Activated naive CD4-positive, alpha-beta T cell treated with anti-CD3 and anti-CD28 coated beads, Interleukin-2, amount 50 U/mL, for 24 hours (primary cell): ENCODE results near the gene COX6B2.

Source experiments
- H3K27ac Mint-ChIP-seq: one replicate; pipeline ENCODE4 v1.8.0; 2021; ENCODE audit warnings: mild to moderate bottlenecking, mixed read lengths
- H3K27me3 Mint-ChIP-seq: one replicate; pipeline ENCODE4 v1.8.0; 2021; ENCODE audit warnings: mixed read lengths
- H3K36me3 Mint-ChIP-seq: one replicate; pipeline ENCODE4 v1.8.0; 2021; ENCODE audit warnings: mixed read lengths
- H3K4me1 Mint-ChIP-seq: one replicate; pipeline ENCODE4 v1.8.0; 2021; ENCODE audit warnings: mixed read lengths
- H3K4me3 Mint-ChIP-seq: one replicate; pipeline ENCODE4 v1.8.0; 2021; ENCODE audit warnings: mild to moderate bottlenecking, mixed read lengths
- H3K9me3 Mint-ChIP-seq: one replicate; pipeline ENCODE4 v1.8.0; 2021; ENCODE audit warnings: mixed read lengths

Gene COX6B2

DNA sequence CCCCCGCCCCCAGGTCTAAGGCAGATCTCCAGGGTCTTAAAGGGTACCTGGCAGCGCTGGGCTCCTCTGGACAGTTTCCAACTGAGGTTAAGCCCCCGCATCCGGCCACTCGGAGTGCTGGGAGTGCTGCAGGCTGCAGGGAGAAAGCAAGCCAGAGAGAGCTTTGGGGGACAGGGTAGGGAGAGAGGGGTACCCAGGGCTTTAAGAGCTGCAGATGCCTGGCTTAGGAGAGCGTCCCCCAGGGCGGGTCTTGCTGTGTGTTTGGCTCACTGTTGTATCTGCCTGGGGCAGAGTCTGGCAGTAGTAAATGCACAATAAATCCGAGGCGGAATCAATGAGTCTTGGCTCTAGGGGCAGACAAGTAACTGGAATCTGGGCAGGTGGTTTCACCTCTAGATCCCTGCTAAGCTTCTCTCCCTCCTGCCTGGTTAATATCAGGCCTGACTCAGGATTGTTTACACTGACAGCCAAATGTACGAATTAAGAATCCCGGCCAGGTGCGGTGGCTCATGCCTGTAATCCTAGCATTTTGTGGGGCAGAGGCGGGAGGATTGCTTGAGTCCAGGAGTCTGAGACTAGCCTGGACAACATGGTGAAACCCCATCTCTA is 798 bp upstream of the COX6B2 start:
- Mint-ChIP-seq H3K9me3 (no peaks in the 10 kb centered on the region), H3K4me1 (peaks cover 17% of the 10 kb centered on the region), H3K27me3 (peaks cover 25% of the 10 kb centered on the region), H3K36me3 (no peaks in the 10 kb centered on the region), H3K27ac (no peak overlapping the region), H3K4me3 (no peak overlapping the region)

- Mint-ChIP-seq H3K9me3 (no peaks in the 10 kb centered on the region), H3K36me3 (no peaks in the 10 kb centered on the region), H3K27ac (no peak overlapping the region), H3K27me3 (peaks cover 25% of the 10 kb centered on the region), H3K4me1 (peaks cover 17% of the 10 kb centered on the region), H3K4me3 (peak overlapping the region; percentile 82)
Observed at GRCh38 chr19:55353803-55354697, 469 bp downstream of the COX6B2 start.

DNA sequence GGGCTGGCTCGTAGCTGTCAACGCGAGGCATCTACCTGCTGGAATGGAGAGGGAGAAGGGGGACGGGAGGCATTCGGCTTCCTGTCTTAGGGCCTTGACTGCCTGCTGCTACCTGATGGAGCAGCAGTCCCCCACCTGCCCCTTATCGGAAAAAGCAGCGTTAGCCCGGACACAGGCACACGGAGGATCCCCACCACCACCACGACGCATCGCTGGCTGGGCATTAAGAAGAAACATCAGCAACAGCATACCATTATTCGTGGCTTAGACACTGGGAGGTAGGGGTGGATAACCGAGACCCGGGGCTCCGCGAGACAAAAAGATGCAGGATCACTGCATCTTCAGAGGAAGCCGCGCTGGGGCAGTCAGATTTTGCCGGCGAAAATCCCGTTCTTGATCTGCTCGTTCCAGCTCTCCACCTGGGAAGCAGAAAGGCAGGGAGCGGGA is 1.1 kb downstream of the COX6B2 start:
- Mint-ChIP-seq H3K27ac (no peak overlapping the region), H3K4me3 (peak overlapping the region; percentile 82), H3K27me3 (peaks cover 25% of the 10 kb centered on the region)

GRCh38 chr19:55352549-55353145 is 1.9 kb downstream of the COX6B2 start:
- Mint-ChIP-seq H3K4me1 (peaks cover 17% of the 10 kb centered on the region), H3K27ac (no peak overlapping the region), H3K4me3 (peak overlapping the region; percentile 82), H3K27me3 (peaks cover 25% of the 10 kb centered on the region), H3K9me3 (no peaks in the 10 kb centered on the region), H3K36me3 (no peaks in the 10 kb centered on the region)

More for the DNA sequence above, 1.1 kb downstream of the COX6B2 start:
- no peaks in the 10 kb centered on the region for H3K9me3 Mint-ChIP-seq
- H3K36me3 Mint-ChIP-seq: no peaks in the 10 kb centered on the region
- H3K4me1 Mint-ChIP-seq: peaks cover 17% of the 10 kb centered on the region

DNA sequence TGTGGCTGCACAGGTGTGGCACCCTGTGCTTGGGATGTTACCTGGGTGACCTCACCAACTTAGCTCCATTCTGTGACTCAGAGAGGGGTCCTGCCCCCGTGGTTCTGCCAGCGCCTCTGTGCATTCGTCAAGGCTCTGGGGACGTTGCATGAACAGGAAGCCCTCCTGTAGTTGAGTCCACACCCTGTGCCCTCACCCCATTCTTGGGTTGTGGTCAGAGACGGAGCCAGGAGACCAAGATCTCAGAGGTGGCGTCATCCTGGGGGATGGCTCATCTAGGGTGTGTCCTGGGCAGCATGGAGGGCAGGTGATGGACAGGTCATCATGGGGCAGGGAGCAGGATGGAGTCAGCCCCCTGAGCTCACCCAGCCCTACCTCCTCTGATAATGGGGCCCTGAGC is 2.5 kb downstream of the COX6B2 start:
- Mint-ChIP-seq H3K36me3 (no peaks in the 10 kb centered on the region), H3K27ac (no peak overlapping the region), H3K27me3 (peaks cover 25% of the 10 kb centered on the region)

DNA sequence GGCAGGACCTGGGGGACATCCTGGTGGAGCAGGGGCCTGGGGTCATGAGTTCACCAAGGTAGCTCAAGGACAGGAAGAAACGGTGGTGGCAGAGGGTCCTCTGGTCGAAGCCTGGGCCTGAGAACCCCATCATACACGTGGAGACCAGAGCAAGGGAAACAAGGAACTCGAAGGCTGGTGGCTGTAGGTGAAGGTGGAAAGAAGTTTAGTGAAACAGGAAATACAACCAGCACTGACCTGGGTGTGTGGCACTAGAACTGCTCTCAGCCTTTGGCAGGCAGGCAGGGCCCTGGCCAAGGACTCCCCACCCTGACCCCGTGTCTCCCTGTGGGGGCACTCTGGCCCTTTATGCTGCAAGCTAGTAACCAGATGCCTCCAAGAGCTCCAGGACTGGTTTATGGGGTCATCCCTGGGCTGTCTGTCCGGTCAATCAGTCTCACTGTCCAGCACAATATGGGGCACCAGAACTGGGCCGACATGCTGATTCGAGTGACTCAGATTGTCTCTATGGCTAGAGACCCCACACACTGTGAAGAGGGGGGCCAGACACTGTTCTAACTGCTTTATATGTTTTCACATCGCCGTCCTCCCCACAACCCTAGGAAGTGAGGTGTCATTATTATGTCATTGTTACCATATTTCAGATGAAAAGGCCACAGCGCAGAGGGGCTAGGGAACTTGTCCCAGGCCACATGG is 3.8 kb downstream of the COX6B2 start:
- Mint-ChIP-seq H3K36me3 (no peaks in the 10 kb centered on the region), H3K9me3 (no peaks in the 10 kb centered on the region), H3K27me3 (peaks cover 25% of the 10 kb centered on the region), H3K4me3 (no peak overlapping the region), H3K27ac (no peak overlapping the region), H3K4me1 (peaks cover 17% of the 10 kb centered on the region)

More for the DNA sequence above, 2.5 kb downstream of the COX6B2 start:
- Mint-ChIP-seq H3K9me3 (no peaks in the 10 kb centered on the region), H3K4me3 (no peak overlapping the region), H3K4me1 (peaks cover 17% of the 10 kb centered on the region)

DNA sequence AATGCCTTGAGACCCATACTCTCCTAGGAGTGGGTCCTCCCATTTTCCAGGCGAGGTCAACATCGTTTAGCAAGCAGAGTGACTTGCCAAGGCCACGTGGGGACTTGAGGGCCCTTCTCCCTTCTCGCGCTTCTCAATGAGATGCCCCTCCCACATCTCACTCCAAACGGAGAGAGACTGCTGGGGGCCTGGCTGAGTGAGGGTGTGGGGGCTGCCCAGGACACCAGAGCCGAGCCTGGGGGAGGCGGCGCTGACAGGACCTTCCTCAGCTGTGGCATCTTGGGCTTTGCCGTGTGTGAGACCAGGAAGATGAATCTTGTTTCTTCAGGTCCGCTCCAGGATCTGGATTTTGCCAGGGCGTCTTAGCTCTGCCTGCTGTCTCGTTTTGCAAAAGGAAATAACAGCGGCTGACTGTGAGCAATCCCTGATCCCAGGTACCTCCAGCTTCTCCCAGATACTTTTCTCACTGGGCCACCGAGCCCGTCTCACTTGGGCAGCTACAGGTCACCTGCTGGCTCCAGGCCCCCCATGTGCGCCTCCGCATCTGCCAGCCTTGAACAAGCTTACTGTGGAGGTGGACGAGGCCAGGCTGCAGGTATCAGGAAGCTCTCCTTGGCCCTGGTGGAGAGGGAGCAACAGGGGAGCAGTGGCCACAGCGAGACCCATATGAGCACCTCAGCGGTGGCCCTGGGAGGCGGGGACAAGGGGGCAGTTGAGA is 6.0 kb downstream of the COX6B2 start:
- Mint-ChIP-seq H3K4me1 (peaks cover 11% of the 10 kb centered on the region), H3K36me3 (no peaks in the 10 kb centered on the region), H3K27ac (no peak overlapping the region), H3K9me3 (no peaks in the 10 kb centered on the region), H3K27me3 (peaks cover 19% of the 10 kb centered on the region), H3K4me3 (no peak overlapping the region)

- Mint-ChIP-seq H3K4me1 (peaks cover 2% of the 10 kb centered on the region), H3K4me3 (no peak overlapping the region), H3K27ac (no peak overlapping the region), H3K9me3 (no peaks in the 10 kb centered on the region), H3K36me3 (no peaks in the 10 kb centered on the region), H3K27me3 (peaks cover 13% of the 10 kb centered on the region)
Observed at GRCh38 chr19:55347442-55348009, 7.0 kb downstream of the COX6B2 start.

DNA sequence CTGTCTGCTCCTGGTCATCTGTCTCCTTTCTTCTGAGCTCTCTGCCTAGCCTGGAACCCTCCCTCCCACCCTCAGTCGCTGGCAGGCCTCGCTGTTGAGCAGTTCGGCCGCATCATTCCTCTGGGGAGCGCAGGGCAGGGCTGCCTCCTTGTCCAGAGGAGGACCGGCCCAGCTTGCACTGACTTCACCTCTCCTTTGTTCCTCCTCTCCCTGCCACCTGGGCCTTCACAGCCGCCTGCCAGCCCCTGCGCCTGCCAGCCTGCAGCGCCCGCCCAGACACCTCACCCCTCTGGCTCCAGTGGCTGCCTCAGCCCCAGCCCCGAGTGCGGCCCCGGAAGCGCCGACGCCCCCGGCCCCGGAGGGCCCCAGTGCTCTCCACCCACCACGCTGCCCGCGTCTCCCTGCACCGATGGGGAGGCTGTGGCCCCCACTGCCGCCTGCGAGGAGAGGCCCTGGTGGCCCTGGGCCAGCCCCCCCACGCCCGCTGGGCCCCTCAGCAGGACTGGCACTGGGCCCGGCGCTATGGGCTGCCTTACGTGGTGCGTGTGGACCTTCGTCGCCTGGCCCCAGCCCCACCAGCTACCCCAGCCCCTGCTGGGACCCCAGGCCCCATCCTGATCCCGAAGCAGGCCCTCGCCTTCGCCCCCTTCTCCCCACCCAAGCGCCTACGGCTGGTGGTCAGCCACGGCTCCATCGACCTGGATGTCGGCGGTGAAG is 7.6 kb downstream of the COX6B2 start:
- Mint-ChIP-seq H3K4me1 (no peaks in the 10 kb centered on the region), H3K27me3 (peaks cover 10% of the 10 kb centered on the region), H3K9me3 (no peaks in the 10 kb centered on the region), H3K27ac (no peak overlapping the region), H3K4me3 (no peak overlapping the region), H3K36me3 (no peaks in the 10 kb centered on the region)

- no peaks in the 10 kb centered on the region for H3K36me3 Mint-ChIP-seq
- H3K4me3 Mint-ChIP-seq: no peak overlapping the region
- H3K27ac Mint-ChIP-seq: no peak overlapping the region
- H3K9me3 Mint-ChIP-seq: no peaks in the 10 kb centered on the region
- peaks cover 6% of the 10 kb centered on the region for H3K4me1 Mint-ChIP-seq
- peaks cover 2% of the 10 kb centered on the region for H3K27me3 Mint-ChIP-seq
Observed at GRCh38 chr19:55345818-55346724, 8.4 kb downstream of the COX6B2 start.

DNA sequence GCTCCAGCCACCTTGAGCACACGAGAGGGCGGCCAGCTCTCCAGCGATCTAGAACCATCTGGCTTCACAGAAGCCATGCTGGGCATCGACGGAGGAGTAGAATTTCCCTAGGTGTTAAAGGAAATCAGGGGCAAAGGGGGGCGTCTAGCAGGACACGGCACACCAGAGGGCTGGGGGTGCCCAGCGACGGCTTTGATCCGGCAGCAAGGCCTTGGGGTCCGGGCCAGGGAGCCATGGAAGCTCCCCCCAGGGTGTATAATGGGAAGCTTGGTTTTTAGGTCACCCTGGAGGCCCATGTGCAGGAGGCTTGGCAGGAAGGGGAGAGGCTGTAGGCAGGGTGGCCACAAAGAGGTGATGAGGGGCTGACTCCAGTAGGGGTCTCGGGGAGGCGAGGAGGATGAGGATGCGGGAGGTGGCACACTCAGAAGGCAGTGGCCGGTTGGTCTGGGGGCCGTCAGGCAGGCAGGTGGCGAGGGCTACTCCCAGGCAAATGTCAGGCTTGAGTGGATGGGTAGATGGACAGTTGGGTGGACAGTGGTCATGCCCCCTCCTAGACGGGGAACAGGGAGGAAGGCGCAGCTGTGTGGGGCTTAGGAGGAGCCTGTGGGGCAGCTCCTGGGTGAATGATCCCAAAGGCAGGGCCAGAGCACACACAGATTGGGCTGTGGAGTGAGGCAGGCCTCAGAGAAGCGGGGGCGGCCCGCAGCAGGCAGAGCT is 9.3 kb downstream of the COX6B2 start:
- no peak overlapping the region for H3K4me3 Mint-ChIP-seq
- no peaks in the 10 kb centered on the region for H3K9me3 Mint-ChIP-seq
- H3K4me1 Mint-ChIP-seq: peaks cover 11% of the 10 kb centered on the region
- no peaks in the 10 kb centered on the region for H3K36me3 Mint-ChIP-seq
- H3K27me3 Mint-ChIP-seq: no peaks in the 10 kb centered on the region
- no peak overlapping the region for H3K27ac Mint-ChIP-seq

GRCh38 chr19:55344444-55344843 is 10.1 kb downstream of the COX6B2 start:
- no peaks in the 10 kb centered on the region for H3K9me3 Mint-ChIP-seq
- no peaks in the 10 kb centered on the region for H3K27me3 Mint-ChIP-seq
- H3K4me3 Mint-ChIP-seq: no peak overlapping the region
- peaks cover 18% of the 10 kb centered on the region for H3K4me1 Mint-ChIP-seq
- no peaks in the 10 kb centered on the region for H3K36me3 Mint-ChIP-seq
- H3K27ac Mint-ChIP-seq: no peak overlapping the region
